Measurements from ENCODE around the gene DHRSX. TPM values are rescaled to one million over a fixed set of nuclear protein-coding genes. Genes with fewer than 3 reads are reported as not detected.

DHRSX gene
- total and polyA plus RNA-seq, 9 of the 15 experiments (the other 6 are each of a cell fraction or from before 2014, with no cell fraction given): 0.59 to 11.0 (median 6.2) TPM

DNA sequence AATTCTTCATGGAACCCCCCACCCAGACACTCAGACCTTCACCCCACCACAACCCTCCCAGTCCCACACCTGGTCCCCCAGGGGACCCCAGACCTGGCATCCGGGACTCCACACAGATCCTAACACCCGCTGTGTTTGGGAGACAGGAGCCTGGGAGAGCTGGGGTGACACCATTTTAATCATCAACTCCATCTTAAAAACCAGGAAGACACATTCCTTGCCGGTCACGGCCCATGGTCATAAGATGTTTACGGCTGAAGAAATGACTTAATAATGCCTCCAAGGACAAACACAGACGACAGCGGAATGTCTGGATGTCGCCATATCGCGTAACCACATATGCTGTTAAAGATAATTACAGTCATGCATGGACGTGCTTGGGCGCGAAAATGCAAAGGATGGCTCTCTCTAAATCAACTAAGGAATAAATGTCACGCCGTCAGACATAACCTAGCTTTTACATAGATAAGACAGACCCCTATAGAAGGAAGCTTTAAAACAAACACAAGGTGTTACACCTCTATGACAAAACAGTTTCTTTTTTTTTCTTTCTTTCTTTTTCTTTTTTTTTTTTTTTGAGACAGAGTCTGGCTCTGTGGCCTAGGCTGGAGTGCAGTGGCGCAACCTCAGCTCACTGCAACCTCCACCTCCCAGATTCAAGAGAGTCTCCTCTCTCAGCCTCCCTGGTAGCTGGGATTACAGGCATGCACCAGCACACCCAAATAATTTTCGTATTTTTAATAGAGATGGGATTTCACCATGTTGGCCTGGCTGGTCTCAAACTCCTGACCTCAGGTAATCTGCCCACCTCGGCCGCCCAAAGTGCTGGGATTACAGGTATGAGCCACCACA, 2.1 kb upstream of the DHRSX start (continued):
- TF ChIP-seq SRF (CRISPR knock-in tag; IDR thresholded peaks at IDR 0.05) (peak in 1 of 2 experiments; percentile 73; a peak in 1 of 4 replicates), CBX5 (IDR thresholded peaks at IDR 0.05; ENCODE audit: borderline replicate concordance, low read depth) (no peak), HCFC1 (IDR thresholded peaks at IDR 0.05; ENCODE audit: low read depth, low read length) (no peak), HNRNPUL1 (IDR thresholded peaks at IDR 0.05; ENCODE audit: low read length) (no peak), ZNF324 (CRISPR knock-in tag; IDR thresholded peaks at IDR 0.05) (0 out of 2 replicates have a peak, but pooled peaks have one; percentile 47), ELF4 (CRISPR knock-in tag; IDR thresholded peaks at IDR 0.05) (peak; percentile 87; the same call in 1 of the 2 replicates), SMAD3 (CRISPR knock-in tag; conservative IDR thresholded peaks at IDR 0.05) (peak; percentile 96), EZH2 (IDR thresholded peaks at IDR 0.05; ENCODE audit: borderline replicate concordance, low read depth, low read length) (no peak), TOE1 (IDR thresholded peaks at IDR 0.05; ENCODE audit: borderline replicate concordance) (no peak), TOE1 (CRISPR knock-in tag; IDR thresholded peaks at IDR 0.05; ENCODE audit: borderline replicate concordance, low read depth) (no peak), NCOA4 (IDR thresholded peaks at IDR 0.05; ENCODE audit: partially characterized antibody) (no peak), ELF2 (CRISPR knock-in tag; IDR thresholded peaks at IDR 0.05) (peak; percentile 74; the same call in 1 of the 2 replicates), MAFK (IDR thresholded peaks at IDR 0.05; ENCODE audit: low read length) (no peak), BRCA1 (IDR thresholded peaks at IDR 0.05) (no peak), BRCA1 (CRISPR knock-in tag; IDR thresholded peaks at IDR 0.05) (no peak), DPF2 (IDR thresholded peaks at IDR 0.05) (peak; percentile 56), ZNF143 (CRISPR knock-in tag; IDR thresholded peaks at IDR 0.05) (no peak), YBX1 (IDR thresholded peaks at IDR 0.05) (no peak), ZNF766 (CRISPR knock-in tag; conservative IDR thresholded peaks at IDR 0.05) (peak; percentile 96), GTF2A2 (tag; IDR thresholded peaks at IDR 0.05) (peak; percentile 65; the same call in 1 of the 2 replicates), ZC3H4 (CRISPR knock-in tag; IDR thresholded peaks at IDR 0.05; ENCODE audit: borderline replicate concordance) (no peak), MYNN (IDR thresholded peaks at IDR 0.05) (no peak), MYNN (CRISPR knock-in tag; IDR thresholded peaks at IDR 0.05) (no peak), HDAC1 (IDR thresholded peaks at IDR 0.05) (no peak), NFE2 (IDR thresholded peaks at IDR 0.05; ENCODE audit: low read depth) (no peak), GTF2E2 (tag; IDR thresholded peaks at IDR 0.05) (peak; percentile 59; the same call in 1 of the 2 replicates), DNMT1 (IDR thresholded peaks at IDR 0.05) (no peak), TCFL5 (CRISPR knock-in tag; conservative IDR thresholded peaks at IDR 0.05) (peak; percentile 83), PRMT5 (CRISPR knock-in tag; IDR thresholded peaks at IDR 0.05) (no peak), EP400 (IDR thresholded peaks at IDR 0.05) (no peak; the same call in 1 of the 2 replicates)
- TF ChIP-seq, protein P1, sequence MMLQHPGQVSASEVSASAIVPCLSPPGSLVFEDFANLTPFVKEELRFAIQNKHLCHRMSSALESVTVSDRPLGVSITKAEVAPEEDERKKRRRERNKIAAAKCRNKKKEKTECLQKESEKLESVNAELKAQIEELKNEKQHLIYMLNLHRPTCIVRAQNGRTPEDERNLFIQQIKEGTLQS (IDR thresholded peaks at IDR 0.05): peak; percentile 56
- TF ChIP-seq, protein P1 (CRISPR knock-in tag; conservative IDR thresholded peaks at IDR 0.05): no peak
- TF ChIP-seq, protein P2, sequence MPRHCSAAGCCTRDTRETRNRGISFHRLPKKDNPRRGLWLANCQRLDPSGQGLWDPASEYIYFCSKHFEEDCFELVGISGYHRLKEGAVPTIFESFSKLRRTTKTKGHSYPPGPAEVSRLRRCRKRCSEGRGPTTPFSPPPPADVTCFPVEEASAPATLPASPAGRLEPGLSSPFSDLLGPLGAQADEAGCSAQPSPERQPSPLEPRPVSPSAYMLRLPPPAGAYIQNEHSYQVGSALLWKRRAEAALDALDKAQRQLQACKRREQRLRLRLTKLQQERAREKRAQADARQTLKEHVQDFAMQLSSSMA (CRISPR knock-in tag; IDR thresholded peaks at IDR 0.05): no peak
